Kidney glomerular epithelial cell (primary cell): ENCODE measurements around the gene TMC2.

Experiments
- DNase-seq: peaks from one replicate; lab custom pipeline; 2025; lab: John Stamatoyannopoulos, UW

TMC2 gene

GRCh38 chr20:2585811-2586210 lies 49.4 kb downstream of the TMC2 start:
- peak; percentile 4 for DNase-seq

GRCh38 chr20:2593756-2594155 lies 57.4 kb downstream of the TMC2 start:
- DNase-seq = no peak

GRCh38 chr20:2595076-2595475 lies 58.7 kb downstream of the TMC2 start:
- no peak for DNase-seq

GRCh38 chr20:2596673-2597279 lies 60.4 kb downstream of the TMC2 start:
- DNase-seq = no peak

GRCh38 chr20:2599288-2600006 lies 63.1 kb downstream of the TMC2 start:
- no peak for DNase-seq

GRCh38 chr20:2602046-2602735 lies 65.8 kb downstream of the TMC2 start:
- peak; percentile 11 for DNase-seq

- no peak for DNase-seq
Observed at GRCh38 chr20:2602746-2603145, 66.4 kb downstream of the TMC2 start.

GRCh38 chr20:2603816-2604505 lies 67.6 kb downstream of the TMC2 start:
- DNase-seq = no peak

GRCh38 chr20:2604506-2604835 lies 68.1 kb downstream of the TMC2 start:
- DNase-seq = no peak

- DNase-seq = no peak
Observed at GRCh38 chr20:2606507-2607006, 70.2 kb downstream of the TMC2 start.

- no peak for DNase-seq
Observed at GRCh38 chr20:2610326-2610725, 74.0 kb downstream of the TMC2 start.

GRCh38 chr20:2610941-2611720 lies 74.8 kb downstream of the TMC2 start:
- DNase-seq = no peak

- no peak for DNase-seq
Observed at GRCh38 chr20:2612073-2612472, 75.7 kb downstream of the TMC2 start.

- DNase-seq = no peak
Observed at GRCh38 chr20:2616634-2617033, 80.3 kb downstream of the TMC2 start.

GRCh38 chr20:2617099-2617714 lies 80.8 kb downstream of the TMC2 start:
- no peak for DNase-seq

GRCh38 chr20:2618815-2619214 lies 82.4 kb downstream of the TMC2 start:
- no peak for DNase-seq

- DNase-seq = no peak
Observed at GRCh38 chr20:2619337-2619736, 83.0 kb downstream of the TMC2 start.

GRCh38 chr20:2619961-2620595 lies 83.7 kb downstream of the TMC2 start:
- DNase-seq = peak; percentile 6

- DNase-seq = no peak
Observed at GRCh38 chr20:2624190-2624589, 87.8 kb downstream of the TMC2 start.

- no peak for DNase-seq
Observed at GRCh38 chr20:2625062-2625461, 88.7 kb downstream of the TMC2 start.
